ENCODE results near the gene GRAMD1B.
A peak's percentile ranks its signal among the peaks of the same experiment; 100 is the strongest.
"Not testable (repeated sequence)": the region's sequence is repeated elsewhere in the genome, so short reads cannot be mapped to it uniquely, and the experiment has no call there.

GRAMD1B gene

GRCh38 chr11:123653827-123654565 lies 223.9 kb downstream of the GRAMD1B start:
- peak; percentile 45 for DNase-seq

- DNase-seq = peak; percentile 29
Observed at GRCh38 chr11:123654566-123655081, 224.6 kb downstream of the GRAMD1B start, which contains the start of gene SCN3B. TSS of gene SCN3B (minus strand) at chr11:123654624. CDS start at chr11:123653801, 823 bp downstream.

GRCh38 chr11:123659311-123659710 lies 229.2 kb downstream of the GRAMD1B start:
- no peak for DNase-seq

- DNase-seq = not testable (repeated sequence)
Observed at GRCh38 chr11:123659965-123660364, 229.9 kb downstream of the GRAMD1B start.

GRCh38 chr11:123665306-123665705 lies 235.2 kb downstream of the GRAMD1B start:
- DNase-seq = no peak

- no peak for DNase-seq
Observed at GRCh38 chr11:123670081-123670480, 240.0 kb downstream of the GRAMD1B start.

GRCh38 chr11:123671534-123671933 lies 241.5 kb downstream of the GRAMD1B start:
- DNase-seq = no peak

GRCh38 chr11:123672568-123672967 lies 242.5 kb downstream of the GRAMD1B start:
- no peak for DNase-seq

- DNase-seq = no peak
Observed at GRCh38 chr11:123674297-123674696, 244.2 kb downstream of the GRAMD1B start.

Data from stimulated activated CD8-positive, alpha-beta memory T cell treated with anti-CD3 and anti-CD28 coated beads, Interleukin-4, amount 100 ng/mL, for 48 hours (primary cell).